NOMO-1 (cell line): ENCODE measurements around the gene C1orf159.
A peak's percentile ranks its signal among the peaks of the same experiment; 100 is the strongest.
"Not testable (repeated sequence)": the region's sequence is repeated elsewhere in the genome, so short reads cannot be mapped to it uniquely, and the experiment has no call there.

Experiments
- DNase-seq, 2 experiments: peaks; one replicate each; lab custom pipeline; 2025; ENCODE audit not compliant: unreplicated experiment in 2 of 2; lab: John Stamatoyannopoulos, UW

Gene C1orf159

DNA sequence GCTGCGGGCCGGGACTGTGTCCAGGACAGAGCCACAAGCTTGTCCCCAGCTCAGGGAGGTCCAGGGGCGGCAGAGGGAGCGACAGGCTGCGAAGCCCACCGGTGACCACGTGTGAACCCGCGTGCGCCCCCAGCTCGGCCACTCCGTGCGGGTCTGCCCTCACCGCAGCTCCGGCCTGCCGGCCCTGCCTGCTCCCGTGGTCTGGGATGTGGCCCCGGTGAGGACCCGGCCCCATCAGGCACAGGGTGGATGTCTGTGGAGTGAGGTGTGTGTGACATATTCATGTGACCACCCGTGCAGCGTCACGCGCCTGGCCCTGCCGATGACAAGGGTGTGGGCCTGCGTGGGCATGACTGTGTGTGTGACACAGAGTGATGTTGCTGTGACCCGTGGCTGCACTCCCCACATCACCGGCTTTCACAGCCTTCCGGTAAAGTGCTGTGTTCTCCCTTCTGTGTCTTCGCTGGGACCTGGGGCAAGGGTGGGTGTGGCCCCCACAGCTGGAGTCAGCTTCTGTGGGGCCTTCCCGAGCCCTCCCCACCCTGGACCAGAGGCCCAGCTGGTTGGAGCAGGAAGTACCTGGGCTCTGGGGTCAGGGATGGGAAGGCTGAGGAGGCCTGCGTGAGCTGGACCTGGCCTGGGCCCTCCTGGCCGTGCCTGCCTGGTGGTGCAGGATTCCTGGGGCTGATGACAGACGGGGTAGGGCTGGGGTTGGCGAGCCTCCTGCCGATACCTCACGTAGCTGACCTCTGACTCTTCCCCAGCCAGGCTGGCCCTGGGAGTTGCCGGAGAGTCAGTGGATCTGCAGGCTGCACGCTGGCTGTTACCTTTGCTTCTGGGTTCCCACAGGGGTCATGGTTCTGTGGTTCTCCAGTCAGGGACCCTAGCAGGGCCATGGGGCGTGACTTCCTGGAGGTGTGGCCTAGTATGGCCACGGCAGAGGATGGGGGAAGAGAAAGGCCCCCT, 45.9 kb downstream of the C1orf159 start:
- DNase-seq, result no peak

DNA sequence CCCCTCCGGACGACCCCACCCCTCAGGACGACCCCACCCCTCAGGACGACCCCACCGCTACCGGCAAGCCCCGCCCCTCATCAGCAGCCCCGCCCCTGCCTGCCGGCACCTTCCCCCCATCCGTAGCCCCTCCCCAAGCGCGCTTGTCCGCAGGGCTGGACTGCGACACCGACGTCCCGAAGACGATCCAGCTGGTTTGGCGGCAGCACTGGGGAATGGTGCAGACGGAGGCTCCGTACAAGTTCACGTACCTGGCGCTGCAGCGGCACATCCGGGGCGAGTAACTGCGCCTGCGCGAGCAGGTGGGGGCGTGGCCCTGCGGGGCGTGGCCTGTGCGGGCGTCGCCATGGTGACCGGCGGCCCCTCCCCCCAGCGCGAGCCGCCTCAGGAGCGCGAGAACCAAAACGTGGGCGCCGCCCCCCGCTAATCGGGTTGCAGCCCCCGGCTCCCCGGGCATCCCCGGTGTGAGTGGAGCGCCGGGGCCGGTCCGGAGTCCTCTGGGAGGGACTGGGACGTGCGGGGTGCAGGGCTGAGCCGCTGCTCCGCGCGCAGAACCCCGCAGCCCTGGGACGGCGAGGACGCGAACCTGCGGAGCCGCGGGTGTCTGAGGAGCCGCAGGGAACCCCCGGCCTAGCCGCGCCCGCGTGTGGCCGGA, 46.7 kb downstream of the C1orf159 start:
- DNase-seq, result peak; percentile 52 to 60

DNA sequence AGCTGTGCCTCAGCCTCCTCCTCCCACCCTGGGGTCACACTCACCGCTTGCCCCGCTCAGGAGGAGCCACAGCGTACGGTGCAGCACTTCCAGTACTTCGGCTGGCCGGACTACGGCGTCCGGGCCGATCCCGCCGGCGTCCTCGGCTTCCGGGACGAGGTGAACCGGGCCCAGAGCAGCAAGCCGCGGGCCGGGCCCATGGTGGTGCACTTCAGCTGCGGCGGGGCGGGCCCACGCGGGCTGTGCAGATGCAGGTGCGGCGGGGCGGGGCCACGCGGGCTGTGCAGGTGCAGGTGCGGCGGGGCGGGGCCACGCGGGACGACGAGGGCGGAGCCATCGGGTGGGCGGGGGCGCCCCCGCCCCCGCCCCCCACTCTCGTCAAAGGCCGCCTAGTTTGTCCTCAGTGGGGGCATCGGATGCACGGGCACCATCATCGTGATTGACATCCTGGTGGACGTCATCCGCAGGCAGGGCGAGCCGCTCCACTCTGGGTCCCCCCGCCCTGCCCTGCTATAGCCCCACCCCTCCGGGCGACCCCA, 47.3 kb downstream of the C1orf159 start:
- DNase-seq, result no peak

DNA sequence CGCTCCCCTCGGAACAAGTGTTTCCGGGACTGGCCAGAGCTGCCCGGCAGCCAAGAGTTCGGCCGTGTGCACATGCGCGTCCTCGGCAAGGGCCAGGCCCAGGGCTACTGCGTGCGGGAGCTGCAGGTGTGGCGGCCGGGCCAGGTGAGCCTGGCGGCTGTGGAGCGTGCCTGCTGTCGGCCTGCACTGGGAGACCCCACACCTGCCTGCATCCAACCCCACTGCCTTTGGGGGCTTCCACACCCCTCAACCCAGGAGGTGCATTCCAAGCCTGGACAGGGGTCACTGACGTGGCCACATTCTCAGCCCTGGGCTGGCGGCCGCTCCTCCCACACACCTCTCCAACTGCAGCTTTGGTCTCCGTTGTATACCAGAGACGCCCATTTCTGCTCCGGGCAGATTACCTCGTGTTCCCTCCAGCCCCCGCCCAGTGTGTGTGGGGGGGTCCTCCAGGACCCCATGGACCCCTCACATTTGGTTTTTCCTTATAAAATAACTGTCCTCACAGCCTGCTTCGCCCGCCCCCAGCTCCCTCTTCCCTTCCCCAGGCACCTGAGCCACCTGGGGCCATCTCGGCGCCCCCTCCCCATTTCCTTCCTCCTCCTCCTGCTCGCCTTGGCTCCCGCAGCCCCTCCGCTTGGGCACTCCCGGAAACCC, 47.9 kb downstream of the C1orf159 start:
- DNase-seq, result no peak

DNA sequence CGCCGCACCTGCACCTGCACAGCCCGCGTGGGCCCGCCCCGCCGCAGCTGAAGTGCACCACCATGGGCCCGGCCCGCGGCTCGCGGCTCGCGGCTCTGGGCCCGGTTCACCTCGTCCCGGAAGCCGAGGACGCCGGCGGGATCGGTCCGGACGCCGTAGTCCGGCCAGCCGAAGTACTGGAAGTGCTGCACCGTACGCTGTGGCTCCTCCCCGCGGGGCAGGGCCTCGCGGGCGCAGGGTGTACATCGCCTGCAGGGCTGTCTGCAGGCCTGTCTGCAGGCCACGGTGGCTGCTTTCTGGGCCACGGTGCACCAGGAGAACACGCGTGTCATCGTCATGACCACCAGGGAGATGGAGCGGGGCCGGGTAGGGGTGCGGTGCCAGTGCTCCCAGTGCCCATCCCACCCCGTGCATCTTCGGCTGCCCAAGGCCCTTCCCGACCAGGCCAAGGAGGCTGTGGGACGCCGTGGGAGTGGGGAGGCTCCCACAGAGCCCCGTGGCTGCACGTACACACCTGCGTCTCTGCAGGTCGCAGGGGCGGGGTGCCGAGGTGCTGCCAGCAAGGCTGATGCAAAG, 48.5 kb downstream of the C1orf159 start:
- DNase-seq, result no peak

DNA sequence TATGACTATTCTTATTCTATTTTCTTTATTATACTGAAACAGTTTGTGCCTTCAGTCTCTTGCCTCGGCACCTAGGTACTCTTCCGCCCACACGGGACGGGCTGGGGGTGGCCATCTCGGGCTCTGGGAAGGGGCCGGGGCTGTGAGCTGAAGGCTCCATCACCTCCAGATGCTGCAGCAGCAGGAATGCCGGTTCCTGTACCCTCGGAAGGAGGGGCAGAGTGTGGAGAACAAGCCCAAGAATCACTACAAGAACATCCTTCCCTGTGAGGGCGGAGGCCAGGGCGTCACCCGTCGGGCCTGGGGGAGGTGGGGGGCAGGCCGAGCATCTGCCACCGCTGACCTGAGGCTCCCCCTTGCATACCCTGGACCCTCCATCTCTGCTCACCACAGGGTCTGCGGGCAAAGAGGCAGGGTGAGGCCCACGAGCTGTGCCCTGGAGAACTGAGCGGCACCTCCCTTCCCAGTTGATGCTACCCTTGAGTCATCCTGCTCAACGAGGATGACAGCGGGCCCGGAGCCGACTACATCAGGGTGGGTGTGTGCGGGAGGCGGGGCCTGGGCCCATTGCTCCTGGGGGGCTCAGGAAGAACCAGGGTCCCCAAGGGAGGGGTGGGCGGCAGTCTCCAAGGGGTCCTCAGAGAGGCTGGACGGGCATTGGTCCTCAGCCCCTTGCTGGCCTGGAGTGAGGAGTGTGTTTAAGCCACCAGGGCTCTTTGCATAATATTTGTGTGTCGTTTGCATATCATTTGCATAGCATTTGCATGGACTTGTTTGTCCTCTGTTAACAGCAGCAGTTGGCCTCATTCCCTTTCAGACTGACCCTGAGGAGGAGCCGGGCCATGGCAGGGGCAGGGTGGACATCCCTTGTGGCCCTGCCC, 49.2 kb downstream of the C1orf159 start:
- DNase-seq, result no peak

DNA sequence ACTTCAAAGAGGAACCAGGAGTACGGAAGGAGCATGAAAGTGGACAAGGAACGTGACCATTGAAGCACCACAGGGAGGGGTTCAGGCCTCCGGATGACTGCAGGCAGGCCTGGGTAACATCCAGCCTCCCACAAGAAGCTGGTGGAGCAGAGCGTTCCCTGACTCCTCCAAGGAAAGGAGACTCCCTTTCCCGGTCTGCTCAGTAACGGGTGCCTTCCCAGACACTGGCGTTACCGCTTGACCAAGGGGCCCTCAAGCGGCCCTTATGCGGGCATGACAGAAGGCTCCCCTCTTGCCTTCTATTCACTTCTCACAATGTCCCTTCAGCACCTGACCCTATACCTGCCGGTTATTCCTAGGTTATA, 50.0 kb downstream of the C1orf159 start:
- not testable (repeated sequence) for DNase-seq

DNA sequence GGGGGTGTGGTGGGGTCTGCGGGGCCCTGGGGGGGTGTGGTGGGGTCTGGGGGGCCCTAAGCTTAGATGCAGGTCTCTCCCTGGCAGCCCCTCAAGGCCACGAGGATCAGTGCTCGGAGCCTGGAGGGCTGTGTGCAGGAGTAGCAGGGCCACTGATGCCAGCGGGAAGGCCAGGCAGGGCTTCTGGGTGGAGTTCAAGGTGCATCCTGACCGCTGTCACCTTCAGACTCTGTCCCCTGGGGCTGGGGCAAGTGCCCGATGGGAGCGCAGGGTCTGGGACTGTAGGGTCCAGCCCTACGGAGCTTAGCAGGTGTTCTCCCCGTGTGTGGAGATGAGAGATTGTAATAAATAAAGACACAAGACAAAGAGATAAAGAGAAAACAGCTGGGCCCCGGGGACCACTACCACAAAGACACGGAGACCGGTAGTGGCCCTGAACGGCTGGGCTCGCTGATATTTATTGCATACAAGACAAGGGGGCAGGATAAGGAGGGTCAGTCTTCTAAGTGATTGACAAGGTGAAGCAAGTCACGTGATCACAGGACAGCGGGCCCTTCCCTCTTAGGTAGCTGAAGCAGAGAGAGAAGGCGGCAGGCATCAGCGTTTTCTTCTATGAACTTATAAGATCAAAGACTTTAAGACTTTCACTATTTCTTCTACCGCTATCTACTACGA, 50.5 kb downstream of the C1orf159 start:
- no peak for DNase-seq

DNA sequence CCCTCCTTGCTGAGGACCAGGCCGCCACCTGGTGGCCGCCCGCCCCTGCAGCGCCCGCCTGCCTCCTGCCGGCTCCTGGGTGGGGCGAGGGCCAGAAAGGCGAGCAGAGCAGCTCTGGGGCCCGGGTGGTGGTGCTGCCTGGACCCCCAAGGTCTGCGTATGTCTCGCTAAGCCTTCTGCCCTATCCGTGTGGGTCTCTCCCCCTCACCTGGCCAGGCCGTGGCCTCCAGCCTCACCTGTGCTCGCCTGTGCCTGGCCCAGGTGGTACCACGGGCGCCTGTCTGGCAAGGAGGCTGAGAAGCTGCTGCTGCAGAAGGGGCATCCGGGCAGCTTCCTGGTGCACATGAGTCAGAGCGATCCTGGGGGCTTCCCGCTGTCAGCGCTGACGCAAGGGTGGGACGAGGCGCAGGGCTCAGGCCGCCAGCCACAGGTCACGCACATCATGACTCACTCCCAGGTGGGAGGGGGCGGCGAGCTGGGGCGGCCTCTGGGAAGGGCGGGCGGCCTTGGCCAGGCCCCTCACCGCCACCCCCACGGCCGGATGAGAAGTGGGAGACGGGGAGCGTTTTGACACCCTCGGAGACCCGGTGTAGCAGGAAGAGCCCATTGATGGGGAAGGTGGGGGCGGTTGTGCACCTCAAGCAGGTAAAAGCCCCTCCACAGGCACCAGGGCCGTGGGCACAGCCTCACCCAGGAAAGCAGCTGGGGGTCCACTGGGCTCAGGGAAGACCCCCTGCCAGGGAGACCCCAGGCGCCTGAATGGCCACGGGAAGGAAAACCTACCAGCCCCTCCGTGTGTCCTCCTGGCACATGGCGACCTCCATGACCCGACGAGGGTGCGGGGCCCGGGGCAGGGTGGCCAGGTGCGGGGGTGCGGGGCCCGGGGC, 51.7 kb downstream of the C1orf159 start:
- peak; percentile 36 to 49 for DNase-seq

DNA sequence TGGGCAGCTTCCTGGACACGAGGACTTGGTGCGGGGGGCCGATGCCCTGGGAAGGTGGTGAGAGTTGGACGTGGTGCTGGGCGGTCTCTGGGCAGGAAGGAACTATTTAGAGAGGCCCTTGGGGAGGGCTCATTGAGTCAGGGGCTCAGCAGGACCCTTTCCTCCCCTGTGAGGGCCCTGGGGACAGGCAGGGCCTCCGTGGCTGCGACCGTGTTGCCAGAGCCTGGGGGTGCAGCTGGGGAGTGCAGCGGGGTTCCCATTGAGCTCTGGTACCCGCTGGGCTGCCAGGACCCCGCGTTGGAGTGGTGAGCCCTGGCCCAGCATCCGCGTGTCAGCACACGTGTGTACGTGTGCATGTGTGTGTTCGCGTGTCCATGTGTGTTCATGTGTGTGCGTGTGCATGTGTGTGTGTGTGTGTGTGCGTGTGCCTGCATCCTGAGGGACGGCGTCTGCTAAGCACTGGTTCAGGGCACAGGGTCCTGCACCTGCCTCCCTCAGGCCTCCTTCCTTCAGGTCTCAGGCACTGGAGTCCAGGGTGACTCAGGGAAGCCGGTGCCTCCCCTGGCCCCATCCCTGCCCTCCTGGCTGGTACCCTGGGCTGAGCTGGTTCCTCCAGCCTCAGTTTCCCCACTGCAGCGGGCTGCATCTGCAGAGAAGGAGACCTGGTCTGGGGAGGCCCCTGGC, 52.5 kb downstream of the C1orf159 start:
- DNase-seq, result no peak

DNA sequence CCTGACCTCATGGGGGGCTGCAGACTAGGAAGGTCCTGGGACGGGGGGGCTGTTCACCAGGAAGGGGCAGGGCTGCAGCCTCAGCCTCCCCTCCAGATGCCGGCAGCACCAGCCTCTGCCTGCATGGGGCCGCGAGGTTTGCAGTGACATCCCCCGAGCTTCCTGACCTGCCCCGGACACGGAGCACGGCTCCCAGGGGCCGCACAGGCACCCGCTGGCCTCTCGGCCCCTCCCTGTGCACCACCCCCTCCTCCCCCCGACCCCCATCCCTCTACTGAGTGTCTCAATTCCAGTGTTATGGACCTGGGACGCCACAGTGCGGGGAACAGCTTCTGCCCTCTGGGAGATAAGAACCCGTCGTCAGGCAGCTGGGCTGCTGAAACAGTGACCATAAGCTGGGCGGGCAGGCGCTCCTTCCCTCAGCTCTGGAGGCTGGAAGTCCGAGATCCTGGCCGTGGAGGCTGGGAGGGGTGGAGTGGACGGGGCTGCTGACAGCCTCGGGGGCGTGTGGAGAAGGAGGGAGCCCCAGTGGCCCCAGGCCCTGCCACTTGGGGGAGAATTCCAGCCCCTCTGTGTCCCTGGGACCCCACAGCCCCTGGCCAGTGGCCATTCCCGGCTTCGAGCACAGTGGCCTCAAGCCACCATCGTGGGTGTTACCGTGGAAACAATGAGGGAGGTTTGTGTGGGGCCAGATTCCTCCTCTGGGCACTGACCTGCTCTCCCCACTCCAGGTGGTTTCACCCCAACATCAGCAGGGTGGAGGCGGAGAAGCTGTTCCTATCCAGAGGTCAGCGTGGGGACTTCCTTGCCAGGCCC, 53.3 kb downstream of the C1orf159 start:
- DNase-seq, result no peak

DNA sequence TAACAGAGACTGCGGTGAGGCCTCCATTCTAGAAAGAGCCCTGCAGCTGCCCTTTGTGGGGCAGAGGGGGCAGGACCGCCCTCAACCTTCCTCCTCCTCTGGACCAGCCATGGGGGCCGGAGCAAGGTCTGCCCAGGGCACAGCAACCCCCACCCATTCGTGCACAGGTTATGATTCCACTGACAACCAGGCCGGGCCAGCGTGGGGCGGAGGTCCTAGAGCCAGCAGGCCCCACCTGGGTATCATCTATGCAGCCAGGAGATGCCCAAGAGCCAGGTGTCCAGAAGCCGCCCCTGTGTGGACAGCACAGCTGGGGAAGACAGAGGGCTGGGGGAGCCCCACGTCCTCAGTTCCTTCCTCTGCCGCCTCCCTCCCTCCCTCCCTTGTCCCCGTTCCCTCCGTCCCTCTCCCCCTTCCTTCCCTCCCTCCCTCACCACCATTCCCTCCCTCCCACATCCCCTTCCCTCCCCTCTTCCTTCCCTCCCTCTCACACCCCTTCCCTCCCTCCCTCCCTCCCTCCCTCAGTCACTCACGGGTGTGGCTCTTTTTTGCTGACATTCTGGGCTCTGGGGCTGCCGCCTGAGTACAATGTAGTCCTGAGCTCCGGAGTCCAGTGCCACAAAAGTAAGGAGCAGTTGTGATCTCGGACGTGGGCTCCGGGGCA, 54.1 kb downstream of the C1orf159 start:
- DNase-seq, result no peak

DNA sequence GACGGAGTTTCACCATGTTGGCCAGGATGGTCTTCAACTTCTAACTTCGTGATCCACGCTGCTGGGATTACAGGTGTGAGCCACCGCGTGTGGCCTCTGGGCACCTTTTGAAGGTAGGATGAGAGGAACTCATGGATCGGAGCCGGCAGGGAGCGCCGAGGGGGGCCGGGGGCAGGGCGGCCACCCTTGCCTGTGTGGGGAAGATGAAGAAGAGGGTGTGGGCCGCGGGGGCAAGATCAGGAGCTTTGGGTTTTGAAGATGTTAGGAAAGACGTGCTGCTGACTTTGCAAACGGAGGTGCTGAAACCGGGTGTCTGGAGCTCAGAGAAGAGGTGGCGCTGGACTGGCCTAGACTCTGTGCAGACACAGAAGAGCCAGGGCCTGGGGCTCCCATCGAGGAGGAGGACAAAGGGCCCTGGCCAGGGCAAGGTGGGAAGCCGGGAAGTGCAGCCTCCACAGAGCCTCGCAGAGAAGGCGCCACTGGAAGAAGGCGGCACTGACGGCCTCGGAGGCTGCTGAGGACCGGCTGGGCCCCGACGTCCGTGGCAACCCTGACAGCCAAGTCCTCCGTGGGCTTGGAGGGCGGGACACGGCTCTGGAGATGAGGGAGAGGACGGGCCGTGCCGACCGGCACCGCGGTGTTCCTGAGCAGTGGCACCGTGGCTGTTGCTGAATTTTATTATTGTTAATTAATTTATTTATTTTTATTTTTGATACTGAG, 55.4 kb downstream of the C1orf159 start:
- no peak for DNase-seq

DNA sequence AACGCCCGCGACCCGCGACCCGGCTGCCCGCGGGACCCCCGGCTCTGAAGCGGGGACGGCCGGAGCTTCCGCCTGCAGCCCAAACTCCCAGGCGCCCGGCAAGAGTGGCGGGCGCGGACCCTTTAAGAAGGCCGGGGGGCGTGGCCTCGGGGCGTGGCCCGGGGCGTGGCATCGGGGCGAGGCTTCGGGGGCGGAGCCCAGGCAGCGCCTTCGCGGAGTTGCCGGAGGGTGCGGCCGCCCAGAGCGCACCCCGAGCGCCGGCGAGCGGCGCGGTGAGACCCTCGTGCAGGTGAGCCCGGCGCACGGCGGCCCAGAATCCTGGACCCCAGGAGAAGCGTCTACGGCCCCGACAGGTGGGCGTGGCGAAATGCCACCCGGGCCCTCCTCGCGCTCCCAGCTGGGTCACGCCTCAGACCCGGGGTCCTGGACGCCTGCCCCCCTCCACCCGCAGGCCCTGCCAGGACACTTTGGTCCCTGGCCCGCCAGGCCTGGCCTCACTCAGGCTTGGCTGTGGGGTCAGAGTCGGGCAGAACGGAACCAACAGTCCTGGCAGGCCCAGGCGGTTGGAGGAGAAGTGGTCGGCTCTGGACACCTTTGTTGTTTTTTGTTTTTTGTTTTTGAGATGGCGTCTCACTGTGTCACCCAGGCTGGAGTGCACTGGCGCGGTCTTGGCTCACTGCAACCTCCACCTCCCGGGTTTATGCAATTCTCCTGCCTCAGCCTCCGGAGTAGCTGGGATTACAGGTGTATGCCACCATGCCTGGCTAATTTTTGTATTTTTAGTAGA, 56.2 kb downstream of the C1orf159 start:
- DNase-seq, result peak; percentile 62 to 72

DNA sequence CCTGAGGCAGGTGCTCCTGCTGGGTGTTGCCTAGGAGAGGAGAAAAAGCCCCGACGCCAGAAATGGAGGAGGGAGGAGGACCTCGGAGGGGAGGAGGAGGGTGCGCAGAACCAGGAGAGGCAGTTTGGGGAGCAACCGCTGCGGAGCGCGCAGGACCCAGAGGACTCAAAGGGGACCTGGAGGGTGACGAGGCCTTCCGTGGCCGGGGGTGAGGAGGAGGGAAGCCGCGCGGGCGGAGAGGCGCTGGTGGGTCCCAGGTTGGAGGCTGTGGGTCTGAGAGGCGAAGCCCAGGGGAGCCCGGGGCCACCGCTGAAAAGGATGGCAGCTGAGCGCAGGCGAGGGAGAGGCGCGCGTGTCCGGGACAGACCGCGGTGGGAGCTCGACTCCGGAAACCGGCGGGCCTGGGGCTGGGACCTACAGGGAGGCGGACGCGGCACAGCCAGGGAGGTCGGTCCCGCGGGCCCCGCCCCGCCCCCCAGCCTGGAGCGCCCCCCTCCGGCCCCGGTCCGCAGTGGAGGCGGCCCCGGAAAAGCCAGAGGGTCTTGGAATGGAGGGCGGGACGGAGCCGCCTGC, 56.9 kb downstream of the C1orf159 start:
- DNase-seq, result no peak
